GM19324 (cell line): Measurements from ENCODE around the gene AGAP2.
A peak's percentile ranks its signal among the peaks of the same experiment; 100 is the strongest.
"Not testable (repeated sequence)": the region's sequence is repeated elsewhere in the genome, so short reads cannot be mapped to it uniquely, and the experiment has no call there.

Experiments
- ATAC-seq: cut with Tn5 transposase; IDR thresholded peaks from one replicate; pipeline ENCODE4 v1.9.1; 2021; ENCODE audit warnings: mild to moderate bottlenecking, moderate library complexity; ENCODE audit not compliant: unreplicated experiment, low FRiP score

Gene AGAP2

DNA sequence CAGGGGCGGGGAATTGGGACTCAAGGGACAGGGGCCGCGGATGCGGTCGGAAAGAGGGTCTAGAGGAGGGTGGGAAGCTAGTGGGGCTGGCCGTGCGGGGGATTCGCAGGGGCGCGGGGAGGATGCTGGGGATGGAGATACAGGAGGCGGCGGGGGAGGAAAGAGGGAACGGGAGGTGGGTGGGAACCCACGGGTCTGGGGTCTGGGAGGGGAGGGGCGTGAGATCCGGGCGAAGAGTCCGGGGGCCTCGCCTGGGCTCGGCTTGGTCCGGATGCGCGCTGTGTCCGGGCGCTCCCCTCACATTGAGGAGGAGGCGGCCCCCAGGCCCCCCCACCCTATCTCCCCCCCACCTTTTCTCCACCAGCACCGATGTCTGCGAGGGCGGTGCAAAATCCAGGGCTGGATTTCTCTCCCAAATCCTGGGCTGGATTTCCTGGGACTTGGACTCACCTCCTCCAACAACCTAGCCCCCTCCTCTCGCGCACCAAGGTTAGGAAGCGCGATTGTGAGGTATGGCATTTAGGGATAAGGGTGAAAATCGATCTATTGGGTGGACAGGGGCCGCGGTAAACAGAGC is at the start of gene AGAP2:
TSS of gene AGAP2 (minus strand) at position 82 of the 577 bp plus-strand sequence. CDS start 496 bp downstream, outside the sequence.
- no peak for ATAC-seq

DNA sequence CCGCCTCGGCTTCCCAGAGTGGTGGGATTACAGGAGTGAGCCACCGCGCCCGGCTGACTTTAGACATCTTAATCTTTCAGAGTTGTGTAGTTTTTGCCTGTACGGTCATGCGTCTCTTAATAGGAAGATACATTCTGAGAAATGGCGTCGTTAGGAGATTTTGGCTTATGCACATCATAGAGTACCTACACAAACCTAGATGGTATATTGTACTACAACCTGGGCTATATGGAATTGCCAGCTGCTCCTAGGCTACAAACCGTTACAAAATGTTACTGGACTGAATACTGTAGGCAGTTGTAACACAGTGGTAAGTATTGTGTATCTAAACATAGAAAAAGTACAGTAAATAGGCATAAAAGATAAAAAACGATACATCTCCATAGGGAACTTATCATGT is 45.3 kb upstream of the AGAP2 start:
- ATAC-seq = no peak

DNA sequence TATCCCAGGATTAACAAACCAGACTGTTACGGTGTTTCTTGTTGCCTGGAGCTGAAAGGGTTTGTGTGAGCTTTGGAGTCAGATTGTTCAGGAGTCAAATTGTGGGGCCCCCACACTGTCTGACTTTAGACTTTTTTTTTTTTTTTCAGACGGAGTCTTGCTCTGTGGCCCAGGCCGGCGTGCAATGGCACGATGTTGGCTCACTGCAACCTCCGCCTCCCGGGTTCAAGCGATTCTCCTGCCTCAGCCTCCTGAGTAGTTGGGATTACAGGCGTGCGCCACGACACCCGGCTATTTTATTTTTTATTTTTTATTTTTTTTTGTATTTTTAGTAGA is 44.9 kb upstream of the AGAP2 start:
- ATAC-seq = no peak

DNA sequence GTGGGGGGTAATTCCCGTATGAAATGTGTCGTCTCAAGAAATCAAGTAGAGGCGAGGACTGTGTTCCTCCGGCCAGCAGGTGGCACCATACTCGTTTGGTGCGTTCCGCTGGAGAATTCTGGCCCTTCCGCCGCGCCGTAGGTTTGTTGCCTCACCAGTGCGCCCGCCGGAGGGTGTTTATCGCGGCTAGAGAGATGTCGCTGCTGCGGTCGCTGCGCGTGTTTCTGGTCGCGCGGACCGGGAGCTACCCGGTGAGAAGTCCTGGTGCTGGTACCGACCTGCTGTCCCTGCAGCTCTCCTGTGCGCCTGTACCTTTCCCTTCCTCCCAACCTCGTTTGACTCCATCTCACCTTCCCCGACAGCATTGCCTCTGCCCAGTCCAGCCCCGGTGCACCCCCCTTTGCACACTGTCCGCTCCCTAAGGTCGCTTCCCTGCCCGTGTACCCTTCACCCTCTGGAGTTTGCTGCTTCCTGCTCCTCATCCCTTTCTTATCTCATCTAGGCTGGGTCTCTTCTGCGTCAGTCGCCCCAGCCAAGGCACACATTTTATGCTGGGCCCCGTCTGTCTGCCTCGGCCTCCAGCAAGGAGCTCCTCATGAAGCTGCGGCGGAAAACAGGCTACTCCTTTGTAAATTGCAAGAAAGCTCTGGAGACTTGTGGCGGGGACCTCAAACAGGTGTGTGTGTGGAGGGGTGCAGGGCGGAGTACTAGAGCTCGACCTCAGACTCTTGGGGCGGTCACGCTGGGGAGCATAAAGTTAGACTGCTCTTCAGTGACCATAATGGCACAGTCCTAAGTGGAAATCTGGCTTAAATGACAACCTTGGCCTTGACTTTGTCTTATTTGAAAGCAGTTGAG is 44.3 kb upstream of the AGAP2 start, which contains the start of gene TSFM:
TSS of gene TSFM (plus strand) at position 180 of the 858 bp plus-strand sequence. CDS start at position 195, 15 bp downstream.
- ATAC-seq = peak; percentile 92

- no peak for ATAC-seq
These were observed 43.7 kb upstream of the AGAP2 start for GRCh38 chr12:57782243-57782607.

DNA sequence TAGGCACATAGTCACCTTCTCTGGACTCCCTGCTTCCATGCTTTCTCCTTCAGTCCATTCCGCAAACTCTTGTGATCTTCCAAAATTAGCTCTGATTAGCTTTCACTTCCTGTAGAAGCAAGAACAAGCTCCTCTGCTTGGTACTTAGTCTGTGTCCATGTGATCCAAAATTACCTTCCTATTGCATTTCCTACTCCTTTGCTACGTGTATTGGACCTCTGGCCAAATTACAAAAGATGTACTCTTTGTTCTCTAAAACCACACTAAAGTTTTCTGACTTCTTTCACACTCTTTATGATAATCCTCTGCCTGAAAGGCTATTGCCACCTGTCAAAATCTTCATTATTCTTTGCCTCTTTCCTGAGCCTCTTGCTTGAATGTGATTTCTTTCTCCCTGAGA is 43.3 kb upstream of the AGAP2 start:
- ATAC-seq = no peak

DNA sequence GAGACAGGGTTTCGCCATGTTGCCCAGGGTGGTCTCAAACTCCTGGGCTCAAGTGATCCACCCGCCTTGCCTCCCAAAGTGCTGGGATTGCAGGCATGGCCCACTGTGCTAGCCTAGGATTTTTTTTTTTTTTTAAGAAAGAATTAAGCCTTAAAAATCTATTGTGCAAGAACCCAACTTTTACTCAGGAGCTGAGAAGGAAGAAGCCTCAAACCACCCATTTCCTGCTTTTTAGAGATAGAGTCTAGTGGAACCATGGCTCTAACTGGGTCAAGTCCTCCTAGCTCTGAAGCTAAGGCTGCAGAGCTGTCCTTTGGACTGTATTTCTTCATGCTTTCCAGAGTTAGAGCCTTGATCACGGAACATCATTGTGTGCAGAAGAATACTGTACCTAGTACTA is 42.7 kb upstream of the AGAP2 start:
- no peak for ATAC-seq

- no peak for ATAC-seq
These were observed 41.8 kb upstream of the AGAP2 start for GRCh38 chr12:57780284-57780897.

- ATAC-seq = no peak
These were observed 41.2 kb upstream of the AGAP2 start for GRCh38 chr12:57779736-57780135.

- ATAC-seq = no peak
These were observed 39.4 kb upstream of the AGAP2 start for GRCh38 chr12:57777911-57778310.

DNA sequence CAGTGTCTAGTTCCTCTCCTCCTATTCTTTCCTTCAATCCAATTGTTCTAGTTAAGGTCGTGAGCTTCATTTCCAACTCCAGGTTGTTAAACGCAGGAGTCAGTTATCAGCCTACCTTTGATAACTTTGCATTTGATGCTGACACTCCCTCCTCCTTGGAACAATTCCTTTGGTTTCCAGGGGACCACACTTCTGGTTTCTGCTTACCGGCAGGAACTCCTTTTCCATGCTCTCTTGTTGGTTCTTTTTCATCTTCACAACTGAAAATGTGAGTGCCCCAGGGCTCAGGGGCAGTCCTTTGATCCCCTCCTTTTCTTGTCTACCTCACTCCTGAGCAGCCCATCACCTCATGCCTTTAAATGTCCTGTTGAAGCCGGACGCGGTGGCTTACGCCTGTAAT is 38.8 kb upstream of the AGAP2 start:
- ATAC-seq = no peak

DNA sequence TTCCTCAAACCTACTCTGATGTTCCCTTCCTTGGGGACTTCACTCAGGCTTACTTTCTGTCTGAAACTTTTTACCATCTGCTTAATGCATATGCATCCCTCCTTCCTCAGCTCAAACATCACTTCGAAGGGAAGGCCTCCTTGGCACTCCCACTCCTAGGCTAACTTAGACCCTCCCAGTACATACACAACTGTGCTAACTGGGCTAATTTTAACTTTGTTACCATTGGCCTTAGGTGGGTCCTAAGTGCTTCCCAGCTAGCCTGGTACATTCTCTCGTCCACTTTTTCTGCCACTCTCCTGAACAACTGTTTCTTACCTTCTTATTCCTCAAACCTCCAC is 37.7 kb upstream of the AGAP2 start:
- ATAC-seq = no peak

GRCh38 chr12:57775563-57776246 is 37.2 kb upstream of the AGAP2 start:
- ATAC-seq = no peak

- ATAC-seq = no peak
These were observed 36.5 kb upstream of the AGAP2 start for GRCh38 chr12:57775044-57775443.

- not testable (repeated sequence) for ATAC-seq
These were observed 36.1 kb upstream of the AGAP2 start for GRCh38 chr12:57774634-57775033.

- ATAC-seq = no peak
These were observed 34.1 kb upstream of the AGAP2 start, which contains the start of gene EEF1AKMT3 for GRCh38 chr12:57772429-57773322. Gene EEF1AKMT3, plus strand, starts transcription at chr12:57772614. Its CDS starts 111 bp downstream, at chr12:57772725.

DNA sequence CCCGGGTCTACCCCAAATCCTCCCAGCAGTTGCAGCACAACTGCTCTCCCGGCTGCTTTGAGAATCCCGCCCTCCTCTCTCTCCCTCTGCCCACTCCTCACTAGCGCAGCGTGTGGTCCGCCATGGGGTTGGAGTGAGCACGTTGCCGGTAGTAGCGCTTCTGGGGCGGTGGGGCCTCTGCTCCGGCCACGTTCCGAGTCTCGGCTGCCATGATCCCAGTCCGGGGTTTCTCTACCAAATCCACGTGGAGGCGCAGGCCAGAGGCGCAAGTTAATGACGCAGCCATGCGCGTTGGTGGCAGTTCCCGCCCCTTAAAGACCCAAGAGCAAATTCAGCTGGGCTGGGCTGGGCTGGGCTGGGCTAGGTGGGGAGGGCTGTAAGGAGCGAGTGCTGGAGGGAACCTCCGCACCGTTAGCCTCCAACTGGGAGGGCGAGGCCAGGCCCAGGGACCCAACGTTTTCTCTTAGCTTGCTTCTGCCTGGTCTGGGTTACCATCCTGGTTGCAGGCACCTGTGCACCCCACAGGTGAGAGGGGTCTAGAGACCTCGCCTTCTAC is 33.4 kb upstream of the AGAP2 start, which contains the start of gene METTL1:
TSS of gene METTL1 (minus strand) at position 233 of the 556 bp plus-strand sequence. CDS start at position 211, 22 bp downstream.
- ATAC-seq = peak; percentile 82

DNA sequence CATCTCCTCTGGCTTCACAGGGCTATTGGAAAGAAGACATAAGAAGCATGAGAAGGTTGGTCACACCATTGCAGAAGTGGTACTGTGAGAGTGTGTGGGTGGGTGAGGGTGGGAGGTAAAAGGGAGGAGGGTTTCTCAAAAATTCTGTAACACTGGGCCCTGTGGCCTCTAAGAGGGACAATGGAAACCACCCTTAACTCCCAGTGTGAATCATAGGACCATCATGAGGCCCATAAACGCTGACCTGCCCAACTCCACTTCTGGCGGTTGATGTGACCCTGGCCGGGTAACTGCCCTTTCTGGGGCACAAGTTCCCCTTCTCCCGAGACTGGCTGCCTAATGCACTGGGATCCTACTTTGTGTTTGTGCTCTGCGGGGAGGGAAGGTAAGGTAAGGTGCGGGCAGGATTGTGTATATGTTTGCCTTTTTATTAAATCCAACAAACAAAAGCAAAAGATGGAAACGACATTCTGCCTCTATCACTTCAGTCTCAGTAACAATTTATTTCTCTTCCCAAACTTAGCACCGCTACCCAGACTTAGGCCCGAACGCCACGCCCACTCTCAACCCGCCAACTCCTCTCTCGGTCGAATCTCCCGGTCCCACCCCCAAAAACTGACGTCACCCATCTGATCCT is 32.8 kb upstream of the AGAP2 start:
- ATAC-seq = peak; percentile 72

- no peak for ATAC-seq
These were observed 32.2 kb upstream of the AGAP2 start for GRCh38 chr12:57770734-57771133.
